ENCODE measurements around the gene PTPRT.
A peak's percentile ranks its signal among the peaks of the same experiment; 100 is the strongest.

PTPRT gene
- 0 to 0.49 (median 0.02) reads per million in 18 experiments for total RNA-seq

DNA sequence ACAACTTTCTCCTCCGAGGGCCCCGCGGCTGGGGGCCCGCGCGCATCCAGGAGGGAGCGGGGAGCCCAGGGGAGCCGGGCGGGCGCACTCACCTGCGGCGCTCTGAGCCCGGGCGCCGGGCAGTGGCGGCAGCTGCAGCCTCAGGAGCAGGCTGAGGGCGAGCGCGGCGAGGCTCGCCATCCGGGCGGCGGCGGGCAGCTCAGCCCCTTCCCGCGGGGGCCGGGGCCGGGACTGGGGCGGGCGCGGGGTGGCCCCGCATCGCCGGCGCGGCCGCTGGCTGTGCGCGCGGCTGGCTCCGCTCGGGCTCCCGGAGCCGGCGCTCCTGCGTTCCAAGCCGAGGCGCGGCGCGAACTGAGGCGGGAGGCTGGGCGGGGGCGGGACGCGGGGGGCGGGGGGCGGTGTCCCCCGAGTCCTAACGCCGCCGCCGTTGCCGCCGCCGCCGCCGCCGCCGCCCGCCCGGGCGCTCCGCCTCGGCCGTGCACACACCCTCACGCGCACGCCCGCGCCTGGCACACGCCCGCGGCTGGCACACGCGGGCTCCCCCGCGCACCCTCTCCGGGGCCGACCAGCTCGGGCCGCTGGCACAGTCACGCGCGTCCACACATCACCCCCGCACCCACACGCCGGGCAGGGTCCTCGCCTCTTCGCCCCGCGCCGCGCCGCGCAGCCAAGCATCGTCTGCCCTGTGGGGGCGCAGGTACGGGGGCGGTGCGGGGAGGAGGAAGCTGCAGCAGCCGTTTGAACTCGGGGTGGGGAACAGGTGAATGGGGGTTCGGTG is at the start of gene PTPRT:
PTPRT (minus strand) TSS at position 353 of the 778 bp plus-strand sequence; CDS start at position 180, 173 bp downstream.
- no peak for DNase-seq

GRCh38 chr20:43238833-43239232 is 49.1 kb upstream of the PTPRT start:
- DNase-seq, result no peak

- DNase-seq, result no peak
Observed at GRCh38 chr20:43238266-43238665, 48.6 kb upstream of the PTPRT start.

- DNase-seq, result no peak
Observed at GRCh38 chr20:43237651-43238168, 48.0 kb upstream of the PTPRT start.

- DNase-seq, result no peak
Observed at GRCh38 chr20:43235998-43236397, 46.3 kb upstream of the PTPRT start.

- DNase-seq, result no peak
Observed at GRCh38 chr20:43231829-43232228, 42.1 kb upstream of the PTPRT start.

- DNase-seq, result no peak
Observed at GRCh38 chr20:43229696-43230095, 40.0 kb upstream of the PTPRT start.

- no peak for DNase-seq
Observed at GRCh38 chr20:43220612-43221011, 30.9 kb upstream of the PTPRT start.

GRCh38 chr20:43210901-43211300 is 21.2 kb upstream of the PTPRT start:
- no peak for DNase-seq

DNA sequence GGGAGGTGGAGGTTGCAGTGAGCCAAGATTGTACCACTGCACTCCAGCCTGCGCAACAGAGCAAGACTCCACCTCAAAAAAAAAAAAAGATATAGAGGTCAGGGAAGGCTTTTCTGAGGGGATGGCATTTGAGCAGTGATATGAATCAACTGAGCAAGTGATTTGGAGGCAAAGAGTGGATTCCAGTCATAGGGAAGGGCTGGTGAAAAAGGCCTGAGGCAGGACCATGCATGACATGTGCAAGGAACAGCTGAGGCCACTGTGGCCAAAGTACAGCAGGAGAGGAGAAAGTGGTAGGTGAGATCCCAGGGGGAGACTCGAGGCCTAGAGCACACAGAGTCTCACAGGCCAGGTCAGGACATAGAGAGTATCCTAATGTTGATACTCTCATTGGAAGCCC is 20.1 kb upstream of the PTPRT start:
- no peak for DNase-seq

- DNase-seq, result no peak
Observed at GRCh38 chr20:43205699-43206098, 16.0 kb upstream of the PTPRT start.

GRCh38 chr20:43202100-43202499 is 12.4 kb upstream of the PTPRT start:
- DNase-seq, result no peak

- DNase-seq, result no peak
Observed at GRCh38 chr20:43198607-43199006, 8.9 kb upstream of the PTPRT start.

- DNase-seq, result no peak
Observed at GRCh38 chr20:43196243-43196642, 6.5 kb upstream of the PTPRT start.

DNA sequence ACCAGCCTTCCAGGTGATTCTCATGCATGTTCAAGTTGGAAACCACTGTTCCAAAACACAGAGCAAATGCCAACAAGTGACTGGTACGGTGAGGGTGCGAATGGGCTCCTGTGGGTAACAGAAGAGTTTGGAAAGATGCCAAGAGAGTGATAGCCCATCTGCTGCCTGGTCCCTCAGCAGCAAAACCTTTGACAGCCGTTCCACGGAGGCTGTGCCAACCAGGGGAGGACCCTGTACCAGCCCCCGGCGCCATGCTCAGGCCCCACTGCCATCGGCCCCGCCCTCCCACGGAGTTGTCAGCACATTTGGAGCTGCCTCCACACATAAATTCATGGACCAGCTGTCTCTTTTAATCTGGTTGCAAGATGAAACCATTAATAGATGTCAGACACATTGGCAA is 4.4 kb upstream of the PTPRT start:
- no peak for DNase-seq

DNA sequence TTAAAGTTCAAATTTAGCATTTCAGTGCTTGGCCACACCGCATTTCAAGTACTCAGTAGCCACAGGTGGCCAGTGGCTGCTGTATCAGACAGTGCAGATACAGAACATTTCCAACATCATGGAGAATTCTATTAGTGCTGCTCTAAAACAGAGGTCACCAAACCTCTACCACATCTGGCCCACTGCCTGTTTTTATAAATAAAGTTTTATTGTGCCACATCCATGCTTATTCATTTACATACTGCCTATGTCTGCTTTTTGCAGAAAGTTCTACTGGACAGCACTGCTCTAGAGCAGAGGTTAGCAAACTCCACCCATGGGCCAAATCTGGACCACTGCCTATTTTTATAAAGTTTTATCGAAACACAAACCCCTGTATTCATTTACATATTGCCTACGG is 3.7 kb upstream of the PTPRT start:
- no peak for DNase-seq

- DNase-seq, result no peak
Observed at GRCh38 chr20:43191946-43192863, 2.5 kb upstream of the PTPRT start.

DNA sequence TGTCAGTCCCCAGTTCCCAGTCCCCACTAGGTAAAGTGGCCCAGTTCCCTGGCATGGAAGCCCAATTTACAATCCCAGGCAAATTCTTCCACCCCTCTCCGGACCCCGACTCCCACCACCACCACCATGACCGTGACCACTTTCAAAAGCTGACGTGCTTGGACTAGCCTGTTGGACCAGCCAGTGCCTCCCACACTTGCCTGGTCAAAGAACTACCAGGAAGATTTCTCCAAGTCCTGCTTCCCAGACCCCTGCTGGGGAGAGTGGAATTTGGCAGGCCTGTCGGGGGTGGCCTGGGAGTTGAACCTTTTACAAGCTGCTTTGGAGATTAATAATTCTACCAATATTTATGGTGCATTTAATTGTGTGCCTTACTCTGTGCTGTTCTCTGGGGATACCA is 1.4 kb upstream of the PTPRT start:
- no peak for DNase-seq

DNA sequence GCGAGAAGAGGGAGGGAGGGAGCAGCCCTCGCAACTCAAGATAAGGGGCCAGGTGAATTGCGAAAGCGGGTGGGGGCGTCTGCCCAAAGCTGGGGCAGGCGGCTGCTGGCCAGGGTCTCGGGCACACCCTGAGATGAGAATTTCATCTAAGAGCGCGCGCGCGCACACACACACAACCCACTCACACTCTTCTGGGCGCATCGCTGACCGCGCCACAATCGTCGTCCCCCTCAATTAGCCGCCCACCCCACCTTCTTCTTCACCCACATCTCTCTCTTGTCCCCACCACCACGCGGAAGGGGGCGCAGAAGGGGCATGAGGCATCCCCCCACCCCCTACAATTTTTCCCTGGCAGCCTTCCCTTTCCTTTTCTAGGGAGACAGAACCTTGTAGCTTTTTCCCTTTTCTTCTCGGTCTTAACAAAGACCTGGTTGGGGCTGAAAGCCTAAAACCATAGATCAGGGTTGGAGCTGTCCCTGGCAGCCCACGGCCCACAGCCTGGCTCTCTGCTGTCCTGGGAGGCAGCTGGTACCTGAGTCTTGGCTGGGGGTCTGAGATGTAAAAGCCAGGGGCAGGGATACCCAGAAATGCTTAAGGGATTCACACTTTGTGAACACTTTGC is 737 bp upstream of the PTPRT start:
- DNase-seq, result no peak

DNA sequence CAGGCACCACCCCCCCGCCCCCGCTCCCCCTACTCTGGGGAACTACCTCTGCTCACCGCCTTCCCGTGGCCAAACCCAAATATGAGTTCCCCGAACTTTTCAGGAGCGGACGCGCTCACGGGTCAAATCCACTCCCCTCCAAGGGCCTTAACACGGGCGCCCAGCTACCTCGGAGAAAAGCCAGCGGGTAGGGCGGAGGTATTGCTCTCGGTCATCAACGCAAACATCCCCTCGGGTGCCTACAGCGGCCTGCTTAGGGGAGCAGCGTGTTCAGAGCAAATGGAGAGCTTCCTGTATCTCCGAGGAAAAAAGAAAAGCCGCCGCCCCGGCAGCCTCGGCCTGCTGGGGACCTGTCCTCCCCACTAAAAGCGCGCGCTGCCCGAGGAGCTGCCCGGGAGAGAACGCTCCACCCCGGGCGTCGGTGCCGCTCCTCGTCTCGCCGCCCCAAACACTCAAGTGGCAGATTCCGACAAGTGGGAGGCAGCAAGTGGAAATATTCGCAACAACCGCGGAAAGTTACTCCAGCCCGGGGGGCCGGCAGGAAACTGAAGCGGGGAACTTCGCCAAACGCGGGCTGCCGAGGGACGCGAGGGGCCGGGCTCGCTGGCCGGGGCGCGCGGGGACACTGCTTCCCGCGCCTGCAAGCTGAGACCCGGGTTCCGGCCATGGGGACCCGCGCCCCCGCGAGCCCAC is 699 bp downstream of the PTPRT start:
- no peak for DNase-seq

DNA sequence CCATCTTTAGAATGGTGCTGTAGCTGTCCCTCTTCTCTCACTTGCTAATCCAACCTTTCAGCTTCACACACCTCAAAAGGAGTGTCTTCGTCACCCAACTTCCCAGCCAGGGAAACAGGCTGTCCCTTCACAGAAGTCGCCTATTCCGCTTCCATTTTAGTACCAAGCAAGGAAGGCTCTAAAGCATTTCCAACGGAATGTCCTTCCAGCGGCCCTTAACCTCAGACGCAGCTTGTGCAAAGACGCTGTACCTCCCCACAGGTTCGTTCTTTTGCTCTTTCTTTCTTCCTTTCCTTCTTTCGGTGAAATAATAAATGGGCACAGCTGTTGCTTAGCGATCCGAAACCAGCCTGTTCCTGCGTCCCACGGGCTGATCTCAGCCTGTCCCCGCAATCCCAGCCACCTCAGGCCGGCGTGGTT is 1.5 kb downstream of the PTPRT start:
- no peak for DNase-seq

- DNase-seq, result peak; percentile 53 to 67
Observed at GRCh38 chr20:43187476-43188233, 2.1 kb downstream of the PTPRT start.
